Endothelial cell of umbilical vein (primary cell): ENCODE results near the gene PHF2.
"Not testable (repeated sequence)": the region's sequence is repeated elsewhere in the genome, so short reads cannot be mapped to it uniquely, and the experiment has no call there.

Experiments
- POLR2A ChIP-seq: IDR thresholded peaks from 2 replicates; pipeline ENCODE4 v1.6.1; 2012; ENCODE audit warnings: low read depth, mild to moderate bottlenecking, control low read depth, low read length
- TF ChIP-seq, protein P1 (sequence below), 2 donors: IDR thresholded peaks; 1 replicate in 1 of 2; 2 replicates in 1 of 2; pipeline ENCODE4 v1.5.1; 2011; ENCODE audit warnings: low read length in 2 of 2, mild to moderate bottlenecking in 2 of 2, moderate library complexity in 2 of 2, control low read depth in 1 of 2, inconsistent platforms in 1 of 2, low read depth in 1 of 2; ENCODE audit not compliant: insufficient read depth in 1 of 2; ENCODE audit errors: extremely low read depth in 1 of 2

DNA sequence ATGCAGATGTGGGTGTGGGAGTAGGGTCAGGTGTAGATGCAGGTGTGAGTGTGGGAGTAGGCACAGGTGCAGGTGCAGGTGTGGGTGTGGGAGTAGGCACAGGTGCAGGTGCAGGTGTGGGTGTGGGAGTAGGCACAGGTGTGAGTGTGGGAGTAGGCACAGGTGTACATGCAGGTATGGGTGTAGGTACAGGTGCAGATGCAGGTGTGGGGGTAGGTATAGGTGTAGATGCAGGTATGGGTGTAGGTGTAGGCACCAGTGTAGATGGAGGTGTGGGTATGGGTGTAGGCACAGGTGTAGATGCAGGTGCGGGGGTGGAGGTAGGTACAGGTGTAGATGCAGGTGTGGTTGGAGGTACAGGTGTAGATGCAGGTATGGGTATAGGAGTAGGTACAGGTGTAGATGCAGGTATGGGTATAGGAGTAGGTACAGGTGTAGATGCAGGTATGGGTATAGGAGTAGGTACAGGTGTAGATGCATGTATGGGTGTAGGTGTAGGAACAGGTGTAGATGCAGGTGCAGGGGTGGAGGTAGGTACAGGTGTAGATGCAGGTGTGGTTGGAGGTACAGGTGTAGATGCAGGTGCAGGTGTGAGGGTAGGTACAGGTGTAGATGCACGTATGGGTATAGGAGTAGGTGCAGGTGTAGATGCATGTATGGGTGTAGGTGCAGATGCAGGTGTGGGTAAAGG is 96.1 kb downstream of the PHF2 start:
- TF ChIP-seq, protein P1, sequence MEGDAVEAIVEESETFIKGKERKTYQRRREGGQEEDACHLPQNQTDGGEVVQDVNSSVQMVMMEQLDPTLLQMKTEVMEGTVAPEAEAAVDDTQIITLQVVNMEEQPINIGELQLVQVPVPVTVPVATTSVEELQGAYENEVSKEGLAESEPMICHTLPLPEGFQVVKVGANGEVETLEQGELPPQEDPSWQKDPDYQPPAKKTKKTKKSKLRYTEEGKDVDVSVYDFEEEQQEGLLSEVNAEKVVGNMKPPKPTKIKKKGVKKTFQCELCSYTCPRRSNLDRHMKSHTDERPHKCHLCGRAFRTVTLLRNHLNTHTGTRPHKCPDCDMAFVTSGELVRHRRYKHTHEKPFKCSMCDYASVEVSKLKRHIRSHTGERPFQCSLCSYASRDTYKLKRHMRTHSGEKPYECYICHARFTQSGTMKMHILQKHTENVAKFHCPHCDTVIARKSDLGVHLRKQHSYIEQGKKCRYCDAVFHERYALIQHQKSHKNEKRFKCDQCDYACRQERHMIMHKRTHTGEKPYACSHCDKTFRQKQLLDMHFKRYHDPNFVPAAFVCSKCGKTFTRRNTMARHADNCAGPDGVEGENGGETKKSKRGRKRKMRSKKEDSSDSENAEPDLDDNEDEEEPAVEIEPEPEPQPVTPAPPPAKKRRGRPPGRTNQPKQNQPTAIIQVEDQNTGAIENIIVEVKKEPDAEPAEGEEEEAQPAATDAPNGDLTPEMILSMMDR (IDR thresholded peaks at IDR 0.05; ENCODE audit: extremely low read depth in 1 of 2, insufficient read depth in 1 of 2, low read depth in 1 of 2, low read length in 2 of 2): not testable (repeated sequence)
- not testable (repeated sequence) for TF ChIP-seq POLR2A
